Gastrocnemius medialis (tissue), 4 donors: ENCODE measurements around the gene MMP2.

Experiments used
- CTCF ChIP-seq, 5 experiments: fragments of 450-650 bp in 3 of 5; fragments of 200-600 bp in 2 of 5; sonication (generic) in 2 of 5; IDR thresholded peaks in 4 of 5; conservative IDR thresholded peaks in 1 of 5; 1 replicate in 4 of 5; 2 replicates in 1 of 5; pipeline ENCODE4 v1.5.1; 2016 to 2019; ENCODE audit warnings: antibody characterized with exemption in 5 of 5, mild to moderate bottlenecking in 3 of 5, moderate library complexity in 3 of 5
- POLR2A ChIP-seq, 2 donors: fragments of 450-650 bp; IDR thresholded peaks; one replicate each; pipeline ENCODE4 v1.6.1; 2017; ENCODE audit warnings: antibody characterized with exemption in 2 of 2, mild to moderate bottlenecking in 2 of 2, moderate library complexity in 2 of 2

DNA sequence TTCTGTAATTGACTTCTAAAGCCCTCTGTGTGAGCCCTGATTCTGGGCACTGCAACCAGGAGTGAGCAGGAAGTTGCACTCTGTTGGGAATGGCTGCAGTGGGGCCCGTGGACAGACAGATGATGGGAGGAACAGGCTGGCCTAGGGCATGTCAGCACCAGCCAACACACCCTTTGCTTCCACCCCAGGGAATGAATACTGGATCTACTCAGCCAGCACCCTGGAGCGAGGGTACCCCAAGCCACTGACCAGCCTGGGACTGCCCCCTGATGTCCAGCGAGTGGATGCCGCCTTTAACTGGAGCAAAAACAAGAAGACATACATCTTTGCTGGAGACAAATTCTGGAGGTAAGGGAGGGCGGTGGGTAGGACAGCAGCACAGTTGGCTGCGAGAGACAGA is 19.1 kb downstream of the MMP2 start:
- TF ChIP-seq CTCF (IDR thresholded peaks at IDR 0.05 in 4 of 5, conservative IDR thresholded peaks at IDR 0.05 in 1 of 5) (no peak), POLR2A (IDR thresholded peaks at IDR 0.05) (no peak)
